HG02678 (cell line): Measurements from ENCODE around the gene RPP25L.

Experiments
- ATAC-seq: cut with Tn5 transposase; IDR thresholded peaks from one replicate; pipeline ENCODE4 v1.9.1; 2021; ENCODE audit warnings: mild to moderate bottlenecking, moderate library complexity; ENCODE audit not compliant: unreplicated experiment

Gene RPP25L

GRCh38 chr9:34612788-34613390 is 992 bp upstream of the RPP25L start:
- ATAC-seq = no peak

GRCh38 chr9:34611251-34611810 is 566 bp downstream of the RPP25L start:
- no peak for ATAC-seq

- ATAC-seq = no peak
Measured at GRCh38 chr9:34610434-34611206, 1.3 kb downstream of the RPP25L start.

- no peak for ATAC-seq
Measured at GRCh38 chr9:34607331-34607730, 4.6 kb downstream of the RPP25L start.

- no peak for ATAC-seq
Measured at GRCh38 chr9:34606905-34607304, 5.0 kb downstream of the RPP25L start.

- ATAC-seq = no peak
Measured at GRCh38 chr9:34606190-34606589, 5.7 kb downstream of the RPP25L start.

- peak; percentile 81 for ATAC-seq
Measured at GRCh38 chr9:34603610-34604231, 8.2 kb downstream of the RPP25L start.

- ATAC-seq = no peak
Measured at GRCh38 chr9:34601937-34602573, 9.8 kb downstream of the RPP25L start.

GRCh38 chr9:34600908-34601307 is 11.0 kb downstream of the RPP25L start:
- ATAC-seq = no peak

GRCh38 chr9:34599546-34599945 is 12.4 kb downstream of the RPP25L start:
- no peak for ATAC-seq

- no peak for ATAC-seq
Measured at GRCh38 chr9:34594177-34594576, 17.7 kb downstream of the RPP25L start.

- no peak for ATAC-seq
Measured at GRCh38 chr9:34592895-34593601, 18.8 kb downstream of the RPP25L start.

- no peak for ATAC-seq
Measured at GRCh38 chr9:34591917-34592866, 19.7 kb downstream of the RPP25L start.

GRCh38 chr9:34591248-34591916 is 20.5 kb downstream of the RPP25L start:
- peak; percentile 73 for ATAC-seq

GRCh38 chr9:34590381-34591247 is 21.3 kb downstream of the RPP25L start:
- ATAC-seq = no peak

GRCh38 chr9:34589636-34590380 is 22.1 kb downstream of the RPP25L start, which contains the start of gene CNTFR:
CNTFR (minus strand) TSS chr9:34589724; CDS start chr9:34568981, 20,743 bp downstream.
- no peak for ATAC-seq
